IPS-NIHi11 (cell line): ENCODE measurements around the gene LTBP1.
"Not testable (repeated sequence)": the region's sequence is repeated elsewhere in the genome, so short reads cannot be mapped to it uniquely, and the experiment has no call there.

Experiments
- DNase-seq: peaks from one replicate; pipeline ENCODE4 v3.0.0; 2012; ENCODE audit warnings: mixed read lengths, low spot score

The LTBP1 gene

DNA sequence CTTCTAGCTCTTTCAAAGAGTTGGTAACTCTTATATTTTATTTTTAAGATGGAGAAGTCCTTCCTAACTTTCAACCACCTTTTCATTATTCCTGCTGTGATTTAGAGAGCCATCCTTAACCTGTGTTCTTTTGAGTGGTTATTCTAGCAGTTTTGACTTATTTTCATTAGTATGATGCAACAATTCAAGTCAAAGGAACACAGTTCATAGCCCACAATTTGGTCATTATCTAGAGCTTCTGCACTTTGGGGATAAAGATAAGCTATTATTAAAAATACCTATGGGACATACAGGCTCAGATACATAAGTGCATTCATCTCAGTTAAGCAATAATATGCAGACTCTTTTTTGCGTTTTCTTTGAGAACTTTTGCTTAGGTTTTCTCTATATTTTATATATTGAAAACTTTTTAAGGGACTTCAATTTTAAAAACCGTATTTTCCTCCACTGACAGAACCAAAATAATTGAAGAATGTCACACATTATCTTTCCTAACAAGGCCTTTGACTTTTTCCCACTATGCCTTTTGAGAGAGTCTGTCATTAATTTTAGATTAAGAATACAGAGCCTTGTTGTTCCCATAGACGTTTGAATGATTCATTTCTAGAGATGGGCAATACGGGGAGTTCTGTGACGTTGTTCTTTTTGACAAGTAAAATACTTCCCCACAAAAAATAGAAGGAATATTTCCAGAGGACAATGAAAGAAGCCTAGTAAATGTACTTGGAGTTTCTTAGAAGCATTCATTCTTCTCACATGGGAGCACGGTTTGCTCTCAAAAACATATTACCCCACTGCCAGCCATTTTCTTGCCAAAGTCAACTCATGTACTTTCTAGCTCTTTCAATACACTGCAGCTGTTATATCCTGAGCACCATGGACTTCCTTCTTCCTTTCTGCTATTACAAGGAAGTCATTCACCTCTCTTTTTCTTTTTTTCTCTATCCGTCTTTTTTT is 486.8 kb downstream of the LTBP1 start:
- no peak for DNase-seq

DNA sequence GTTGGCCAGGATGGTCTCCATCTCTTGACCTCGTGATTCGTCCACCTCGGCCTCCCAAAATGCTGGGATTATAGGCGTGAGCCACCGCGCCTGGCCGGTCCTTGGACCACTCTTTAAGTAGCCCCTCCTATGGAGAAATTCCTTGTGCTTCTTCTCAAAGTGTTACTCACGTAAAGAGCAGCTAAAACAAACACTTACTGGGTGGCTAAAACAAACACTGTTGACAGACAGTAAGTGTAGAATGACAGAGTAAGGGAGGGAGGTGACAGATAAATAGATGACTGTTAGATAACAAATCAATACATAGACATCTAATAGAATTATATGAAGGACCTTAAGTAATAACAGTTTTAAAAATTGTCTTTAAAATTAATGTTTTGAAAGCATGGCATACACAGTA is 488.8 kb downstream of the LTBP1 start:
- DNase-seq: no peak

DNA sequence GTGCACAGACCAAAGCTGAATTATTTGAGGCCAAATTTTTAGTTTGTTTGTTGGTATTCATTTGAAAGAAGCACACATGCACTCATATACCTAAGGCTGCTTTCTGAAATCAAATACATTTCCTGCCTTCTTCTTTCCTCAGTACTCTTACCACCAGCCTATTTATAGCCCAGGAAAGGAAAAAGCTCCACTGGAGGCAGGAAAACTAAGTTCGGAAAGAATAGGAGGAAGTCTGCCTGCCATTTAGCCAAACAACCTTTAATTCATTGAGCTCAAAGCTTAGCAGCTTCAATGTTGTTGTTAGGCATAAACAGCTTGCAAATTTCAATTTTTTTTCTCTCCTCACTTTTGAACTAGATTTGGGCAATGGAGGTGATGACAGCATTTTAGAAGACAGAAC is 489.3 kb downstream of the LTBP1 start:
- DNase-seq: no peak

DNA sequence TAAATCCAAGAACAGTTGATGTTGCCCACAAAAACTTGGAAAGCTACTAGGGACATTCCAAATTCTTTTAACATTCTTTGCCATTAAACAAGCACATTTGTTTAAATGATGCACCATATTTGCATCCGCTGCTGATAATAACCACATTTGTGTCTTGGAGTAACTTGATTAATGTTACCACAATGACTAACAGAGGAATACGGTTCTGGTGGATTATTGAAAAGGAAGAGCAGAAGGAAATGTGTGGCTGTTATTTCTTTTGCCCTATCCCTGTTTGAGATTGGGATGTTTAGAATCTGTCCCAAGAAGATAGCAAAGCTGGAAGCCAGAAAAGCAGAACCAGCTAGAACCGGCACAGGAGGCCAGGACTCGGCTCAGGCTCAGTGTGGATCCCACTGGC is 490.5 kb downstream of the LTBP1 start:
- DNase-seq: no peak

DNA sequence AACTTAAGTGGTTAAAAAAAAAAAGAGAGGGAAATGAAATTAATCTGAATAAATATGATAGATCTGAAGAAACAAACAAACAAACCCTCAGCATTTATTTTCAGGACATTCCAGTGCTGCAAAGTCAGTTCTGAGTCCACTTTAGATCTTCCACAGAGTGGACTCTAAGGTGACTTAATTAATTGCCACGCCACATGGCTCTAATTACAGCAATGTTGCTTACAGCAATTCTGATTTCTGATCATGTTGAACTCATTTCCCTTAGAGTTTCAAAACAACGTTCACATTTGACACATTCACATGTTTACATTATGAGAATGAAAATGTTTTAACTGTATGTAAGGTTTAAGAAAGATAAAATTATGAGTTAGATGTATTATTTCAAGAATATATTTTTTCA is 491.1 kb downstream of the LTBP1 start:
- no peak for DNase-seq

DNA sequence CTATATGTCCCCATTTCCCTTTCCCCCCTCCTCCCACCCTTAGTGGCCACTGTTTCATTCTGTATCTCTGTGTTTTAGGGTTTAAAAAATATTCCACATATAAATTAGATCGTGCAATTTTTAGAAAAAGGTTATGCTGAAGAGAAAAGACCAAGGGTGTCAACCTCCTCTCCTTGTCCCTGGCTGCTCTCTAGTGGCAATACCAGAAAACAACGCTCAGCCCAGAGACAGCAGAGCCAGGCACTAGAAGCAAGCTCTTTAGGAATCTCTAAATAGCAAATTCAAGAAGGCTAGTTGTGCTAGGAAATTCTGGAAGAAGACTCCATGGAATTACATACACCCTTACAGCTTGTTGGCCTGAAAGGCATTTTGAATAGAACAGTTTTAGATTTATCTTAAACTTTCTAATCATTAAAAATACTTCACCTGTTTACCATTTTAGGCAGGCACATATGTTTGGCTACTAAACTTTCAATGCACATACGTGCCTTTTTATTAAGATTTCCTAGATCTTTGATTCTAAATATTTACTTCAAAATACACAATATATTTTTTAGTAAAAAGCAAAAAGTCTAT is 494.6 kb downstream of the LTBP1 start:
- peak; percentile 64 for DNase-seq

DNA sequence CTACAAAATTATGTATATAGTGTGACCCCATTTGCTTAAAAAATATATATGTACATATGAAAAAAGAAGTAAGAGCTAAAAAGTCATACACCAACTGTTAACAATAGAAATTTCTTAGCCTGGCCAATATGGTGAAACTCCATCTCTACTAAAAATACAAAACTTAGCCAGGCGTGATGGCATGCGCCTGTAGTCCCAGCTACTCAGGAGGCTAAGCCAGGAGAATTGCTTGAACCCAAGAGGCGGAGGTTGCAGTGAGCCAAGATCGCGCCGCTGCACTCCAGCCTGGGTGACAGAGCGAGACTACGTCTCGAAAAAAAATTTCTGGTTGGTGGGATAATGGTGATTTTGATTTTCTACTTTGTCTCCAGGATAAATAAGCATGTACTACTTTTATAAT is 495.3 kb downstream of the LTBP1 start:
- not testable (repeated sequence) for DNase-seq

DNA sequence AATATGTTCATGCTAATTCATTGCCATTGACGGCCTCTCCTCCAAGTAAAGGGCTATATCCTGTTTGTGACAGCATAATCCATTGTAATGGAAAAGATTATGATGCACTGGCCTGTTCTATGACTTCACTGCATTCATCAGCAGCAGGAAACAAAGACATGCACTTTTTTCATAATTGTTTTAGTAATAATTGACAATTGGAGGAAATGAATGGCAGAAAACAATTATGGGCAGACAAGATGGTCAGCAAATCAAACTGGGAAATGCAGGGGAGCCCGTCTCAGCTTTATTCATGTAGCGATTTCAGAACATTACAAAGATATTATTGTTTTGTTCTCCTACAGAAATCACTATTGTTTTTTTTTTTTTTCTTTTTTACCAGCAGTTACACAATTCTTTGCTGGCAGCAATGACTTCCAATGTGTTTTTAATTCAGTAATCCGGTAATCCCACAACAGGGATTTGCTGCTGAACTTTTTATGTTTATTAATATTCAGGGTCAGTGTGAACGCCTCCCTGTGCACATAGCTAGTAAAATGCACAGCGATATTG is 495.9 kb downstream of the LTBP1 start:
- DNase-seq: no peak

DNA sequence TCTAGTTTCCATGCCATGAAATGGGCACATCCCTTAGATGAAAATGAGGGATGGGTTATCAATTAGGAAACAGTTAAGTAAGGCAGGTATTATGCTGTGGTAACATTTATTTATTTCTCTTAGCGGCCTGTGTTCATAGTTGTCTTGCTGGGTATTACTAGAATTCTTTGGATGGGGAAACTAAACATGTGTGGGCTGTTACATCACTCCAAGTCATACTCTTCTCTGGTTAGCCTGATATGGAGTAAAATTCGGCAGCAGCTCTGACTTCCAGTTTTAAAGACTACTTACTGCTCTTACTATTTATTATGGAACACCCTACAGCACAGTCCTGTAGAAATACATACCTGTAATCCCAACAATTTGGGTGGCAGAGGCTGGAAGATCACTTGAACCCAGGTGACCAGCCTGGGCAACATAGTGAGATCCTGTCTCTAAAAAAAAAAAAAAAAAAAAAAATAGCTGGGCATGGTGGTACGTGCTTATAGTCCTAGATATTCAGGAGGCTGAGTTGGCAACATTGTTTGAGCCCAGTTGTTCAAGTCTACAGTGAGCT is 496.6 kb downstream of the LTBP1 start:
- DNase-seq: no peak

DNA sequence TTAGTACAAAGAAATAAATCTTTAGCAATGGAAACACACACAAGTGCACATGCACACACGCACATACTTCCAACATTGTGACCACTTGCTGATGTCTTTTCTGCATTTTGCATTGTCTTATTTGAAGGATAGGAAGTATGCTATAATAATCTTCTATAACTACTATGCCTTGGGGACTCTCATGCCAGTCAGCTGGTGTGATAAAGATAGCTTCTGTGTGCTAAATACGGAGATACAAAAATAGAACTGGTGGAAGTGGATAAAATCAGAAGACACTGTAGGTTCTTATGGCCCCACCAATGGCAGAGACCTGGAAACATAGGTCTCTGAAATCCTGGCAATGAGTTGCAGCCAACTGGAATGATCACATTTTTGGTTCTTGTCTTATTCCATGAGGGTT is 498.2 kb downstream of the LTBP1 start:
- no peak for DNase-seq

DNA sequence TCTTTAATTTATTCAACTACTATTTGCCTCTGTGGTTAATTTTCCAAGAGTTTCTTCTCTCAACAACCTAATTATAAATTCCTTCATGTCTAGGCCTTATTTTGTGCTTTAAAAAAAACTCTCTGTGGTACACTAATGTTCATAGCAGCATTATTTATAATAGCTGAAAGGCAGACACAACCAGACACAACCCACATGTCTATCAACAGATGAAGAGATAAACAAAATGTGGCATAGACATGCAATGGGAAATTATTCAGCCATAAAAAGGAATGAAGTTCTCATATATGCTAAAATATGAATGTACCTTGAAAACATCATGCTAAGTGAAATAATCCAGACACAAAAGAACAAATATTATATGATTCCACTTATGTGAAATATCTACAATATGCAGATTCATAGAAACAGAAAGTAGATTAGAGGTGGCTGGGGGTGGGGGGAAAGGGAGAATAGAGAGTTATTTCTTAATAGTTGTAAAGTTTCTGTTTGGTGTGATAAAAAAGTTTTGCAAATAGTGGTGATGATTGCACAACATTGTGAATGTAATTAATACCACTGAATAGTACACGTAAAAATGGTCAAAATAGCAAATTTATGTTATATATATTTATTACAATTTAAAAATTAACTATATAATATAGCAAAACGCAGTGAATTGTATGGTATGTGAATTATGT is 501.6 kb downstream of the LTBP1 start:
- DNase-seq: no peak
